Measurements from ENCODE around the gene FAM47E. TPM values are rescaled to one million over a fixed set of nuclear protein-coding genes. Genes with fewer than 3 reads are reported as not detected.

The FAM47E gene
- total RNA-seq, 6 experiments from 2014 or later, result 0.17 TPM; not detected in 5

DNA sequence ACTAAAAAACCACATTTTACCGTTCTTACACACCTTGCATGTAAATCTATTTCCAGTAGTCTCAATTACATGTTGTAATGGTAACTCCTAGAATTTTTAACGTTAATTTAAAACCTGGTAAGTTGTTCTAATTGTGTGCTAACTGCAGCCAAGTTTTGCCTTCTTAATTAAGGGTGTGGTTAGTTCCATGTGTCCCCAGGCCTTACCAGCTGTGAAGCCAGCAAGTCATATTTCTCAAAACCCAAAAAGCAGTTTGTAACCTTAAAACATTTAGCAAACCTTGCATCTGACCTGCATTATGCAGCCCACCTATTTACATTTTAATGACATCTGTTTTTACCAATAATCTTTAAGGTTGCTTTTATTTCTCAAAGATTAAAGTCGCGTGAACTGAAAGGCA lies 18.4 kb upstream of the FAM47E start:
- TF ChIP-seq, protein P1, sequence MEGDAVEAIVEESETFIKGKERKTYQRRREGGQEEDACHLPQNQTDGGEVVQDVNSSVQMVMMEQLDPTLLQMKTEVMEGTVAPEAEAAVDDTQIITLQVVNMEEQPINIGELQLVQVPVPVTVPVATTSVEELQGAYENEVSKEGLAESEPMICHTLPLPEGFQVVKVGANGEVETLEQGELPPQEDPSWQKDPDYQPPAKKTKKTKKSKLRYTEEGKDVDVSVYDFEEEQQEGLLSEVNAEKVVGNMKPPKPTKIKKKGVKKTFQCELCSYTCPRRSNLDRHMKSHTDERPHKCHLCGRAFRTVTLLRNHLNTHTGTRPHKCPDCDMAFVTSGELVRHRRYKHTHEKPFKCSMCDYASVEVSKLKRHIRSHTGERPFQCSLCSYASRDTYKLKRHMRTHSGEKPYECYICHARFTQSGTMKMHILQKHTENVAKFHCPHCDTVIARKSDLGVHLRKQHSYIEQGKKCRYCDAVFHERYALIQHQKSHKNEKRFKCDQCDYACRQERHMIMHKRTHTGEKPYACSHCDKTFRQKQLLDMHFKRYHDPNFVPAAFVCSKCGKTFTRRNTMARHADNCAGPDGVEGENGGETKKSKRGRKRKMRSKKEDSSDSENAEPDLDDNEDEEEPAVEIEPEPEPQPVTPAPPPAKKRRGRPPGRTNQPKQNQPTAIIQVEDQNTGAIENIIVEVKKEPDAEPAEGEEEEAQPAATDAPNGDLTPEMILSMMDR (IDR thresholded peaks at IDR 0.05), result no peak
- peaks cover 15% of the 10 kb centered on the region; the same call in 1 of the 2 replicates for H3K9me3 Mint-ChIP-seq
- DNase-seq, result no peak
- H3K4me1 Mint-ChIP-seq (ENCODE audit: low read depth), result no peaks in the 10 kb centered on the region
- peaks cover 9% of the 10 kb centered on the region; the same call in 1 of the 2 replicates for H3K36me3 Mint-ChIP-seq (ENCODE audit: low read depth)
- H3K27me3 Mint-ChIP-seq (ENCODE audit: insufficient read depth), result peaks cover 12% of the 10 kb centered on the region
- H3K27ac Mint-ChIP-seq, result no peak overlapping the region
- H3K4me3 Mint-ChIP-seq, result no peak overlapping the region

DNA sequence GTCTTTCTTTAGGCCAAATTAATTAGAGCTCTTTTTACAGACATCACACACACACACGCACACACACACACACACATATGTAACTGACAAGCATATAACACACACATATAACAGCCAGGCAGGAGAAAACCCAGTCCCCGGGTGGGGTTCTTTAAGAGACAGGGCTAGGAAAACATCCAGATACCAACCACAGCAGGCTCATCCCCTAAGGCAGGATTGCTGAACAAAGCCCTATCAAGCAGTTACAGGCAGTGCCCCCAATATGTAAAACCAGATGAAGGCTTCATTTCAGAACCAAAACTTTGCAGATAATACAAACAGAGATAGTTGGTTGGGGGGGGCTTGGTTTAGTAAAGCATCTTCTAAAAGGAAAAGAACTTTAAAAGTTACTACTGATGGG lies 18.0 kb upstream of the FAM47E start:
- no peak overlapping the region for H3K4me3 Mint-ChIP-seq

DNA sequence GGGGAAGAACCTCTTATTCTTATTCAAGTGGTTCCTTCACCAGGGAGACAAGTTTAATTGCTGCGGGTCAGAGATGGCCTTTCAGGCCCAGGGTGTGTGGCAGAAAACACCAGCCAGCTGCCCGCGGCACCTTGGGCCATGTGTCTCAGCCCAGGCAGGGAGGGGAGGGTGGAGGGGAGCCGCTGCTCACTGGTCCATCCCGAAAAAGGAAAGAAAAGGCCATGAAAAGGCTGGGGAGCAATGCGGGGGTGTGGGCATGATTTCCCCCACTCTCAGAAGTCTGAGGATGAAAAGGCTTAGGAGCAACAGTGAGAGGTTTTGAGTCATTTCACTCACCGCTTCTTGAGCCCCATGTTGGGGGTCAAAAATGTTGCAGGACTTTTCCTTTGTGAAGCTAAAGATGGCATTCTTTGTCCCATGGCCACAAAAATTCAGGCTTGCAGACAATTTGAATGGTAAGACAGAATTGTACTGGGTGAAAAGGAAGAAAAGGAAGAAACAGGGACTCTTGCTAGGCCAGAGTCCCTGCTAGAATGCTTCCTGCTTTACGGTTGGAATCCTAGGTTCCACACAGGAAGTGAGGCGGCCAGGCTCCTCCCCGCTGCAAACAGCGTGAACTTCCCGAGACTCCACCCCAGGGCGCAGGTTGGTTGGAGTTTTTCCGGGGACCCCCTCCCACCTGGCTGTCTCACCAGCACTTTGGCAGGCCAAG lies 17.4 kb upstream of the FAM47E start:
- H3K9me3 Mint-ChIP-seq, result peaks cover 9% of the 10 kb centered on the region; the same call in 1 of the 2 replicates
- H3K36me3 Mint-ChIP-seq (ENCODE audit: low read depth), result peaks cover 3% of the 10 kb centered on the region; the same call in 1 of the 2 replicates
- no peak for DNase-seq
- peaks cover 11% of the 10 kb centered on the region for H3K27me3 Mint-ChIP-seq (ENCODE audit: insufficient read depth)
- H3K4me1 Mint-ChIP-seq (ENCODE audit: low read depth), result no peaks in the 10 kb centered on the region
- H3K27ac Mint-ChIP-seq, result no peak overlapping the region
- TF ChIP-seq, protein P1 (IDR thresholded peaks at IDR 0.05), result no peak
- no peak overlapping the region for H3K4me3 Mint-ChIP-seq

More for the DNA sequence above, 18.0 kb upstream of the FAM47E start:
- Mint-ChIP-seq H3K27ac (no peak overlapping the region), H3K9me3 (peaks cover 14% of the 10 kb centered on the region; the same call in 1 of the 2 replicates), H3K27me3 (ENCODE audit: insufficient read depth) (peaks cover 11% of the 10 kb centered on the region), H3K4me1 (ENCODE audit: low read depth) (no peaks in the 10 kb centered on the region), H3K36me3 (ENCODE audit: low read depth) (peaks cover 9% of the 10 kb centered on the region; the same call in 1 of the 2 replicates)
- no peak for DNase-seq
- TF ChIP-seq, protein P1 (IDR thresholded peaks at IDR 0.05), result no peak

DNA sequence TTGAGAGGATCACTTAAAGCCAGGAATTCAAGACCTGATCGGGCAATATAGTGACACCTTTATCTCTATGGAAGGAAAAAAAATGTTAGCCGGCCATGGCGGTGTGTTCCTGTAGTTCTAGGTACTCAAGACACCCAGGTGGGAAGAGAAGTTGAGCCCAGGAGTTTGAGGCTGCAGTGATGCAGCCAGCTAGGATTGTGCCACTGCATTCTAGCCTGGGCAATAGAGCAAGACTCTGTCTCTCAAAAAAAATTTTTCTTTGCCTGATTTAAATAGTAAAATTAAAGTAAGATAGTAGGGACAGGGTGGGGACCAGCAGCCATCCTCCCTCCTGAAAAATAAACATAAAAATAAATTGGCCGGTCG lies 16.9 kb upstream of the FAM47E start:
- Mint-ChIP-seq H3K4me3 (no peak overlapping the region), H3K9me3 (peaks cover 3% of the 10 kb centered on the region; the same call in 1 of the 2 replicates), H3K36me3 (ENCODE audit: low read depth) (no peaks in the 10 kb centered on the region; the same call in 1 of the 2 replicates), H3K27ac (no peak overlapping the region), H3K27me3 (ENCODE audit: insufficient read depth) (peaks cover 8% of the 10 kb centered on the region), H3K4me1 (ENCODE audit: low read depth) (no peaks in the 10 kb centered on the region)
- DNase-seq, result no peak
- TF ChIP-seq, protein P1 (IDR thresholded peaks at IDR 0.05), result no peak

DNA sequence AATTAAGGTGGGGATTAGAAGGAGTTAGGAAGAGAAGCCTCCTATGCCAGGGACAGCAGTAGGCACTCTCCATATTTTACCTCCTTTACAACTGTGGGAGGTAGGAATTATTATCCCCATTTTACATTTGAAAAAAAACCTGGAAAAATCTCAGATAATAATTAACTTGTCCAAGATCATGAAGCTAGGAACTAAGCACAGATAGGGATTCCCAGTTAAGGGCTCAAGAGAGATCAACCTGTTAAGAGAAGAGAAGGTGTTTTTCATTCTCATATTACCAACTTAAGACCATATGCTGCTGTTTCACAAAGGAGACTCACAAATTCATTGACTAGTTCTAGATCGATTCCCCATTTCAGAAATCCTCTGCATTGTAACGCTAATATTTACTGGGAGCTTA lies 16.1 kb upstream of the FAM47E start:
- Mint-ChIP-seq H3K4me3 (no peak overlapping the region), H3K27ac (no peak overlapping the region)

More for the DNA sequence above, 16.1 kb upstream of the FAM47E start:
- TF ChIP-seq, protein P1 (IDR thresholded peaks at IDR 0.05), result no peak
- H3K27me3 Mint-ChIP-seq (ENCODE audit: insufficient read depth), result peaks cover 9% of the 10 kb centered on the region
- DNase-seq, result no peak
- H3K36me3 Mint-ChIP-seq (ENCODE audit: low read depth), result peaks cover 6% of the 10 kb centered on the region
- H3K4me1 Mint-ChIP-seq (ENCODE audit: low read depth), result no peaks in the 10 kb centered on the region
- peaks cover 9% of the 10 kb centered on the region for H3K9me3 Mint-ChIP-seq
